B cell (primary cell): ENCODE data around the gene COA7. TPM values are rescaled to one million over a fixed set of nuclear protein-coding genes. Genes with fewer than 3 reads are reported as not detected.
"Not testable (repeated sequence)": the region's sequence is repeated elsewhere in the genome, so short reads cannot be mapped to it uniquely, and the experiment has no call there.

Experiments used
- ATAC-seq: fragments of 200-7000 bp; cut with Tn5 transposase; one replicate; pipeline ENCODE4 v1.10.0; 2021; ENCODE audit warnings: low read depth, mild to moderate bottlenecking, moderate number of reproducible peaks, moderate library complexity
- CTCF ChIA-PET: fragments of 350-600 bp; sonication (Branson Sonifier 250); formaldehyde crosslinking; loops from one replicate; lab custom pipeline; 2021; ENCODE audit warnings: antibody characterized with exemption, inconsistent platforms; lab: Charles Lee
- POLR2A ChIA-PET: fragments of 350-600 bp; sonication (Branson Sonifier 250); formaldehyde crosslinking; loops from one replicate; lab custom pipeline; 2021; ENCODE audit warnings: antibody characterized with exemption; lab: Charles Lee
- DNase-seq: peaks from one replicate; pipeline ENCODE4 v3.0.0; 2013
- H2AFZ ChIP-seq: 2 replicates; pipeline ENCODE4 v1.6.1; 2012; ENCODE audit warnings: mild to moderate bottlenecking, low read depth, low read length; ENCODE audit not compliant: insufficient read depth, poor library complexity, severe bottlenecking
- H3K27ac ChIP-seq, 2 donors: 1 replicate in 1 of 2; 2 replicates in 1 of 2; pipeline ENCODE4 v1.5.1; 2012 to 2013; ENCODE audit warnings: low read length in 2 of 2, mild to moderate bottlenecking in 2 of 2, moderate library complexity in 1 of 2
- H3K27me3 ChIP-seq, 4 experiments: fragments of 200-600 bp in 1 of 4; sonication (generic) in 1 of 4; replicated peaks in 1 of 4; 1 replicate in 2 of 4; 2 replicates in 2 of 4; pipeline versions ENCODE4 v1.6.1 to v1.7.0; 2013 to 2016; ENCODE audit warnings: low read length in 3 of 4, mild to moderate bottlenecking in 2 of 4, mixed read lengths in 1 of 4, moderate library complexity in 1 of 4; ENCODE audit not compliant: insufficient read depth in 4 of 4, control insufficient read depth in 3 of 4; ENCODE audit errors: control extremely low read depth in 1 of 4
- H3K36me3 ChIP-seq, 2 experiments: replicated peaks in 1 of 2; 1 replicate in 1 of 2; 2 replicates in 1 of 2; pipeline versions ENCODE4 v1.6.1 to v1.7.1; 2013; ENCODE audit warnings: low read length in 1 of 2; ENCODE audit not compliant: insufficient read depth in 2 of 2, control insufficient read depth in 1 of 2; ENCODE audit errors: control extremely low read depth in 1 of 2, extremely low read depth in 1 of 2
- H3K4me1 ChIP-seq, 2 donors: fragments of 200-600 bp in 1 of 2; sonication (generic) in 1 of 2; 1 replicate in 1 of 2; 2 replicates in 1 of 2; pipeline versions ENCODE4 v1.5.1 to v1.6.1; 2013 to 2017; ENCODE audit warnings: low read length in 2 of 2; ENCODE audit not compliant: control insufficient read depth in 2 of 2, insufficient read depth in 2 of 2
- H3K4me2 ChIP-seq: replicated peaks from 2 replicates; pipeline ENCODE3; 2012; ENCODE audit warnings: mild to moderate bottlenecking, low read depth, low read length; ENCODE audit not compliant: poor library complexity, severe bottlenecking
- H3K4me3 ChIP-seq, 5 experiments: fragments of 200-600 bp in 1 of 5; sonication (generic) in 1 of 5; 1 replicate in 3 of 5; 2 replicates in 2 of 5; pipeline versions ENCODE4 v1.5.1 to v1.7.0; 2011 to 2016; ENCODE audit warnings: low read length in 4 of 5, mild to moderate bottlenecking in 4 of 5, low read depth in 2 of 5, control low read depth in 1 of 5, moderate library complexity in 1 of 5; ENCODE audit not compliant: insufficient read depth in 1 of 5; ENCODE audit errors: control extremely low read depth in 1 of 5, extremely low read depth in 1 of 5
- H3K79me2 ChIP-seq: fragments of 200-600 bp; sonication (generic); one replicate; pipeline ENCODE4 v1.6.0; 2016; ENCODE audit warnings: low read length; ENCODE audit not compliant: control insufficient read depth, insufficient read depth
- H3K9ac ChIP-seq: fragments of 200-600 bp; sonication (generic); 2 replicates; pipeline ENCODE4 v1.6.1; 2017; ENCODE audit warnings: mild to moderate bottlenecking, low read length, moderate library complexity
- H3K9me3 ChIP-seq, 3 donors: one replicate each; pipeline versions ENCODE4 v1.6.1 to v1.7.1; 2013; ENCODE audit warnings: low read length in 2 of 3; ENCODE audit not compliant: control insufficient read depth in 2 of 3, insufficient read depth in 1 of 3; ENCODE audit errors: control extremely low read depth in 1 of 3
- H4K20me1 ChIP-seq: 2 replicates; pipeline ENCODE4 v1.6.0; 2012; ENCODE audit warnings: mild to moderate bottlenecking, low read length; ENCODE audit not compliant: insufficient read depth, control insufficient read depth, poor library complexity, severe bottlenecking
- H3K27ac Mint-ChIP-seq: one replicate; pipeline ENCODE4 v1.8.0; 2021; ENCODE audit warnings: mixed read lengths
- H3K27me3 Mint-ChIP-seq: one replicate; pipeline ENCODE4 v1.8.0; 2021; ENCODE audit warnings: mixed read lengths
- H3K4me1 Mint-ChIP-seq: one replicate; pipeline ENCODE4 v1.8.0; 2021; ENCODE audit warnings: mixed read lengths
- H3K4me3 Mint-ChIP-seq: one replicate; pipeline ENCODE4 v1.8.0; 2021; ENCODE audit warnings: mixed read lengths
- H3K9me3 Mint-ChIP-seq: one replicate; pipeline ENCODE4 v1.8.0; 2022; ENCODE audit warnings: mixed read lengths; ENCODE audit not compliant: insufficient read depth
- EZH2 ChIP-seq: IDR thresholded peaks from 2 replicates; pipeline ENCODE4 v1.6.1; 2012; ENCODE audit warnings: borderline replicate concordance, low read depth, mild to moderate bottlenecking, moderate library complexity, low read length; ENCODE audit not compliant: insufficient read depth, poor library complexity, severe bottlenecking
- WGBS: methylation state at CpG from one replicate; pipeline ENCODE4 v1.1.5; 2013; ENCODE audit warnings: missing lambda C conversion rate; ENCODE audit not compliant: insufficient coverage; 5-methylcytosine and 5-hydroxymethylcytosine counted together
- intact Hi-C: fragments of 100-400 bp; cut with micrococcal nuclease; formaldehyde crosslinking; loops from one replicate; pipeline ENCODE4 v1.10.0; 2022
- polyA plus RNA-seq: library from polyadenylated mRNA; depleted of rRNA; stranded (reverse); fragments of >200 nt; gene quantifications from 2 replicates; pipeline ENCODE4 v1.2.3, GENCODE V29; 2012
- total RNA-seq, 2 donors: library from RNA; stranded (reverse); fragments of 120-200 nt in 1 of 2; gene quantifications; 1 replicate in 1 of 2; 2 replicates in 1 of 2; pipeline versions ENCODE4 v1.2.3 to v1.2.4, GENCODE V29; 2013 to 2022
- TF ChIP-seq, protein P1 (sequence below): fragments of 200-600 bp; IDR thresholded peaks from one replicate; pipeline ENCODE4 v1.8.0; 2022; ENCODE audit warnings: antibody characterized with exemption, mild to moderate bottlenecking

The COA7 gene
- total and polyA plus RNA-seq, 2 donors (not counting 1 experiment from before 2014, with no cell fraction given) = 1.3 to 11.3 TPM

DNA sequence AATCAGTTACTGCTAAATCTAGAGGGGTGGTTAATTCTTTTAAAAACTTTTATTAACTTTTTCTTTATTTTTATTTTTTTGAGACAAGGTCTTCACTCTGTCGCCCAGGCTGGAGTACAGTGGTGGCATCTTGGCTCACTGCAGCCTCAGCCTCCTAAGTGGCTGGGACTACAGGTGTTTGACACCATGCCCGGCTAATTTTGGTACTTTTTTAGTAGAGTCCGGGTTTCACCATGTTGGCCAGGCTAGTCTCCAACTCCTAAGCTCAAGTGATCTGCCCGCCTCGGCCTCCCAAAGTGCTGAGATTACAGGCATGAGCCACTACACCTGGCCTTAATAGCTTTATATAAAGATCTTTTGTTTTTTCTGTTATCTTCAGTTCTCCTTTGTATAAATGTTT, 40.0 kb upstream of the COA7 start:
- CTCF ChIA-PET = interaction anchor here (0.9 to 1.1 kb wide), 3 partner anchors 9 to 11 kb away, joined by 3 to 4 read pairs (median 3); no protein-coding TSS in a partner anchor
- H3K79me2 ChIP-seq = peaks cover 42% of the 10 kb centered on the region
- 100% methylated on average over 3 of the region's 5 CpGs for WGBS

DNA sequence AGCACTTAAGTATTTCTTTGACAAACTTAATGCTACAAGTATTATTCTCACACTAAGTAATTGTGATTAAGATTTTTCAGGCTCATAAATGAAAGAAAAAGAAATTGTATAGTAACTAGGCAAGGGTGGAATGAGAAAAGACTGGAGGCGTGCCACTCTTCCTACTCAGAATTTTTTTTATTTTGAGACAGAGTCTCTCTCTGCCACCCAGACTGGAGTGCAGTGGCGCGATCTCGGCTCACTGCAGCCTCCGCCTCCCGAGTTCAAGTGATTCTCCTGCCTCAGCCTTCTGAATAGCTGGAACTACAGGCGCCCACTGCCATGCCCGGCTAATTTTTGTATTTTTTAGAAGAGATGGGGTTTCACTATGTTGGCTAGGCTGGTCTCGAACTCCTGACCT, 37.2 kb upstream of the COA7 start:
- H3K4me1 ChIP-seq, H3K4me3 Mint-ChIP-seq, H2AFZ ChIP-seq, CTCF ChIA-PET, ATAC-seq, H3K9me3 Mint-ChIP-seq, POLR2A ChIA-PET, H3K36me3 ChIP-seq, H3K27ac ChIP-seq, H3K27ac Mint-ChIP-seq, DNase-seq, H3K4me3 ChIP-seq, H4K20me1 ChIP-seq, H3K9ac ChIP-seq, H3K9me3 ChIP-seq, intact Hi-C loops, H3K27me3 Mint-ChIP-seq, H3K4me2 ChIP-seq, H3K27me3 ChIP-seq: not testable (repeated sequence)
- WGBS = no CpG with 5 or more reads among the region's 9 CpGs
- H3K79me2 ChIP-seq = peaks cover 37% of the 10 kb centered on the region
- peaks cover 16% of the 10 kb centered on the region for H3K4me1 Mint-ChIP-seq

More for the DNA sequence above, 40.0 kb upstream of the COA7 start:
- Mint-ChIP-seq H3K9me3 (no peaks in the 10 kb centered on the region), H3K27me3 (no peaks in the 10 kb centered on the region), H3K4me1 (peaks cover 13% of the 10 kb centered on the region), H3K27ac (no peak overlapping the region), H3K4me3 (no peak overlapping the region)
- H2AFZ ChIP-seq = no peak overlapping the region
- ATAC-seq (no peak), DNase-seq (no peak)
- H3K36me3 ChIP-seq = no peaks in the 10 kb centered on the region
- H3K27me3 ChIP-seq = no peaks in the 10 kb centered on the region
- POLR2A ChIA-PET = interaction anchor here (0.6 kb wide), 1 partner anchor 49 kb away, joined by 4 read pairs; no protein-coding TSS in a partner anchor
- intact Hi-C loops = no loop called here
- peaks cover 6% of the 10 kb centered on the region for H4K20me1 ChIP-seq
- H3K4me3 ChIP-seq = no peak overlapping the region
- no peak overlapping the region for H3K9ac ChIP-seq
- H3K27ac ChIP-seq = no peak overlapping the region
- no peak overlapping the region for H3K4me2 ChIP-seq
- H3K4me1 ChIP-seq = no peaks in the 10 kb centered on the region
- TF ChIP-seq, protein P1, sequence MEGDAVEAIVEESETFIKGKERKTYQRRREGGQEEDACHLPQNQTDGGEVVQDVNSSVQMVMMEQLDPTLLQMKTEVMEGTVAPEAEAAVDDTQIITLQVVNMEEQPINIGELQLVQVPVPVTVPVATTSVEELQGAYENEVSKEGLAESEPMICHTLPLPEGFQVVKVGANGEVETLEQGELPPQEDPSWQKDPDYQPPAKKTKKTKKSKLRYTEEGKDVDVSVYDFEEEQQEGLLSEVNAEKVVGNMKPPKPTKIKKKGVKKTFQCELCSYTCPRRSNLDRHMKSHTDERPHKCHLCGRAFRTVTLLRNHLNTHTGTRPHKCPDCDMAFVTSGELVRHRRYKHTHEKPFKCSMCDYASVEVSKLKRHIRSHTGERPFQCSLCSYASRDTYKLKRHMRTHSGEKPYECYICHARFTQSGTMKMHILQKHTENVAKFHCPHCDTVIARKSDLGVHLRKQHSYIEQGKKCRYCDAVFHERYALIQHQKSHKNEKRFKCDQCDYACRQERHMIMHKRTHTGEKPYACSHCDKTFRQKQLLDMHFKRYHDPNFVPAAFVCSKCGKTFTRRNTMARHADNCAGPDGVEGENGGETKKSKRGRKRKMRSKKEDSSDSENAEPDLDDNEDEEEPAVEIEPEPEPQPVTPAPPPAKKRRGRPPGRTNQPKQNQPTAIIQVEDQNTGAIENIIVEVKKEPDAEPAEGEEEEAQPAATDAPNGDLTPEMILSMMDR = no peak
- TF ChIP-seq EZH2 = no peak
- H3K9me3 ChIP-seq = peaks cover 0 to 6% (median 0%) of the 10 kb centered on the region in 3 donors
